HCEC 1CT (cell line): Measurements from ENCODE around the gene CDC42BPA.

ENCODE experiments used
- DNase-seq: peaks from one replicate; pipeline ENCODE4 v3.0.0-alpha.2; 2017

The CDC42BPA gene

GRCh38 chr1:227333423-227333822 is 15.1 kb upstream of the CDC42BPA start:
- DNase-seq, result no peak

- DNase-seq, result peak; percentile 53
Measured at GRCh38 chr1:227330279-227331076, 12.2 kb upstream of the CDC42BPA start.

DNA sequence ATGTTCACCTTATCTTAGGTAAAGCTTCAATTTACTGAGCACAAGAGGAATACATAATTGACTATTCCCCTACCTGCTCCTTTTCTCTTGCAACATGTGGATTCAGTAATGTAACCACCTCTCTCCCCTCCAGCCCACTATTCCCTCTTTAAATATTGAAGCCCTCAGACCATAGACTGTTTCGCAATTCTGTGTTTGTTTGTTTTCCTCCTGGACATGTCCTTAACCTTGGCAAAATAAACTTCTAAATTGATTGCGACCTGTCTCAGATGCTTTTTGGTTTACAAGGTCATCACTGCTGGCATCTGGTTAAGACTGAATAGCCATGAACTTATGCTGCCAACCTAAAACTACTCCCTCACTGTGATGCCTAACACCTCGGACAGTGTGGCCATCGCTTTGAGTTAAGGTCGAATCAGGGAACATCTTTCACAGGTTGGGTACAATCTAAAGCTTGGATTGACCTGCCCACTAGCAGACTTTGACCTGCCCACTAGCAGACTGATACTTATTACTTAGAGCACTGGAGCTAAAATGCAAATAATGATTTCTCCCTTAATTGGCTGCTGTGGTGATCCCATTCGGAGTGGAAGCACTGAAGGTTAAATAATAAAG is 10.2 kb upstream of the CDC42BPA start:
- DNase-seq, result no peak

GRCh38 chr1:227325156-227325555 is 6.9 kb upstream of the CDC42BPA start:
- no peak for DNase-seq

- DNase-seq, result no peak
Measured at GRCh38 chr1:227323967-227324268, 5.6 kb upstream of the CDC42BPA start.

DNA sequence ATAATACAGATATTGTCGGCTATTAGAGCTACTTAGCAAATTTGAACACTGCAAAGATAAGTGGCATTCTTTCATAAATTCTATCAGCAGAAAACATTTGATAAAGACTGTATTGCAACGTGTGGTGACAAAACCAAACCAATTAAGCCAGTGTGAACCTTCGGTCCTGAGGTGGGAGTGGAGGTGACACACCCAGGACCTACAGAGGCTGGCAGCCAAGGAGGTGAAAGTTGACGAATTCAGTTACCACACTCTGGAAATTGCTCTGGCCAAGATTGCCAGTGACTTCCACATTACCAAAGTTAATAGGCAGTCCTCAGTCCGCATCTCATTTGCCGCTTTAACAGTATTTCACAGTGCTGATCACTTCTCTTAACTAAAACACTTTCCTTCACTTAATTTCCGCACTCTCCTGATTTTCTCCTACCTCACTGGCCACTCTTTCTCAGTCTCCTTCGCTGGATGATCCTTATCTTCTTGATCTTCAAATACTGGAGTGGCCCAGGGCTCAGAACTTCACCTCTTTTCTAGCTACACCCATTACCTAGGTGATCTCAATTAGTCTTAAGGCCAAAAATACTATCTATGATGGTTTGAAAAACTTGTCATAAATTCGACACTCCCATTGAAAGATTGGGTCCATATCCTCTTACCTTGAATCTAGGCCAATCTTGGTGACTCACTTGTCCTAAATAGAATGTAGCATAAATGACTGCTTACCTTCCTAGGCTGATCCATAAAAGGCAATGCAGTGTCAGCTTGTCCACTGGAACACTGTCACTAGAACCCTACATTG is 5.1 kb upstream of the CDC42BPA start:
- DNase-seq, result no peak

DNA sequence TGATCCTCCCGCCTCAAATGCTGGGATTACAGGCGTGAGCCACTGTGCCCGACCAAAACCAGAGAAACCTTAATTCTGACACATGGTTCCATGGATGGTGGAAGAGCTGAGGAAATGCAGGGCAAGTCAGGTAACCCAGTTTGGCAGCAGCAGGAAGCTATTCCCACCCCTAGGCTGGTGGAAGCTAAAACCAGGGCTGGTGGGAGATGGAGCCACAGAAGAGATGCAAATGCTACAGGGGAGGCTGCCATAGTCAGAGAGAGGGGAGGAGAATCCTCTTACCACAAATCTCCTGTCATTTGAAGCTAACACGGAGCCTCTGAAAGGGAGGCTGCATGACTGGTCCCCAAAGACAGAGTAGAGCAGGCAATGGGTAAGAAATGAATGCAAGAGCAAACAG is 4.1 kb upstream of the CDC42BPA start:
- DNase-seq, result no peak

DNA sequence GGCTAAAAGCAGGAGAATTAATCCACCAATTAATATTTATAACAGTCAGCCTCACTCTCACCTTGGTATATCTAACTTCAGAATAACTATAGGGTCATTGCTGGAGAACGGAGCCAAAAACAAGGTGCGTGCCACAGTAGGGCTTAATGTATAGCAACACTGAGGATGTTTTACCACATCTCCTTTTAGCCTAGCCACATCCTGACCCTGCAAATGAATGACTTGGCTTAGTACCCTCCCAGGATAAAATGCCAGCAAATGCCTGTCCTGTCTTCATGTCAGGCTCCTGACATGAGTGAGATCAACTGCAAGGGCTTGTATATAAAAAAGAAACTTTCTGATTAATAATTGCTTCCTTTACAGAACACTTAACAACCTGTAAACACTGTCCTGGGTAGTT is 2.7 kb upstream of the CDC42BPA start:
- no peak for DNase-seq

DNA sequence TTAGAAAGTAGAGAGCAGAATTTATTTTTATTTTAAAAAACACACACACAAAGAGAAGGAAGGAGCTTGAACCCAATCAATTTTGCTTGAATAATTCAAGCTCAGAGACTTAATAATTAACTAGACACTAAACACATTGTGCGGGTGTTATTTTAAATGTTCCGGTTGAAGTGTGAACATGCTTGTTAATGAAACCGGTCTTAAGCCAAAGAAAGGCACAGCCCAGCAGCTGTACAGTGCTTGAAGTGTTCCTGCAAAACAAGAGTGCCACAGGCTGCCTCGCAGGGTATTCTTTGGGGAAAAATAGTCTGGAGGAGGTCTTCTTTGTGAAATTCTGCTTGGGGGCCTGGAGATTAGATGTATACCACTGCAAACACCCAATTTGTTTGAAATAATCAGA is 2.2 kb upstream of the CDC42BPA start:
- DNase-seq, result no peak

DNA sequence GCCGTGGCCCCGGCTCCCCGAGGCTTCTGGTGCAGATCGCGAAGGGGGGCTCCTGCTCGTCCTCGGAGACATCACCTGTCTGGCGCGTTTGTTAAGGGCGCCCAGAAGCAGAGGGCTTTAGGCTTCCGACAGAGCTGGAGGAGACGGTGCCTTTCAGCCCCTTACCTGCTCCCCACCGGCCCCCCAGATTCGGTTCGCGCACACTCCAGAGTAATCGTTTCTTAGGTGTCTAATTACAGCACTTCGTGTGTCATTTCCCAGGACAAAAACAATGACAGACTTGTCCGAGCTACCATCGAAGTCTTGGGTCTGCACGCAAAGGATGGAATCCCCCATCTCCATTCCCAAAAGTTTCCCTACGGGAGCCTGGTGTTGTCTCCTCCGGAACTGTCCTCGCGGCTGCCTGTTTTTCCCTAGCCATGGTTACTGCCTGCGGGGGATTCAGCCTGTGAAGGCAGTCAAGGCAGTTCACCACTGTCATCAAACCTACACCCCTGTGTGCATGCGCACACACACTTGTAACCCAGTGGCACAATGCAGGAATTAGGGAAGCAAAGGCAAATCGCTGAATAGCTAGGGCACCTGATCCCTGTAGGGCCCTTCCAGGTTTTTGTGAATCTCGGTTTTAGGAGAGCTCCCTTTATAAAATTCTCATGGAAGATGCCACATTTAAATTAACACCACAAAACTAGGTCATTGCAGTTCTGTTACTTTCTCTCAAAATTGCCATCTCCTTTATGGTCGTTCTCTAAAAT is 738 bp upstream of the CDC42BPA start:
- no peak for DNase-seq

DNA sequence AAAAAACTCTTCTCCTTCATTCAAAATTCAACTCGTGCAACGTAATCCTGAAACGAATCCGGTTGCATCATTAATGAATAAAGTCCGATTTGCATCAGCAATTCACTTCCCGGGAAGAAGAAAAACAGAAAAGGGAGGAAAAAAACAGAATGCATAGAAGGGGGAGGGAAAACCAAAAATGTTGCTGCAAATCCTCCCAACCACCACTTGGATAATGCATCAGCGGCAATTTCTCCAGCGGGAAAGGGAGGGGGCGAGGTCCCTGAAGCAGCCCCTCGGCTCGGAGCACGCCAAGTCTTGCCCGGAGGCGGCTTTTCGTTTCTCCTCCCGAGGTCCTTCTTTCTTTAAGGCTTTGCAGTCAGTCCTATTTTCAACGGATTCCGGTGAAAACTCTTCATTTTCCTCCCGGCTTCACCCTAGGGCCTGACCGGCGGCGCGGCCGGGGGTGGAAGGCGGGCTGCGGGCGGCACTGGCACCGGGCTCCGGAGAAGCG is 723 bp downstream of the CDC42BPA start:
- DNase-seq, result peak; percentile 70

DNA sequence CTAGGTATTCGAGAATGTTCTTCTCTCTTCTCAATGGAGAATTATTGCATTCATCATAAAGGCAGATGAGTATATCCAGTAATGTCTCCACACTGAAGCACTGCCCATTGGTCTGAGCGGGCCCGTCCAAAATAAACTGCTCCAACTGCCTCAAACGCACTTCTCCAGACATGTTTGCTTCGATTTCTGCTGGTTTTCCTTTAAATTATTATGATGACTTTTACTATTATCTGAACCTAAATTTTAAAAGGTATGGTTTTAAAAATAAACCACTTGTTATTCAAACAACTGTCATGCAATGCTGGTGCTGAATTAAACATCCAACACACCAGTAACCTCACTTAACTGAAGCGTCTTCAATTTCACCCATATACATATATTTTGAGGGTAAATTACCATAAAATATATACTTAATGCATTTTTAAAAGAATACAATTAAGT is 1.3 kb downstream of the CDC42BPA start:
- DNase-seq, result peak; percentile 45

DNA sequence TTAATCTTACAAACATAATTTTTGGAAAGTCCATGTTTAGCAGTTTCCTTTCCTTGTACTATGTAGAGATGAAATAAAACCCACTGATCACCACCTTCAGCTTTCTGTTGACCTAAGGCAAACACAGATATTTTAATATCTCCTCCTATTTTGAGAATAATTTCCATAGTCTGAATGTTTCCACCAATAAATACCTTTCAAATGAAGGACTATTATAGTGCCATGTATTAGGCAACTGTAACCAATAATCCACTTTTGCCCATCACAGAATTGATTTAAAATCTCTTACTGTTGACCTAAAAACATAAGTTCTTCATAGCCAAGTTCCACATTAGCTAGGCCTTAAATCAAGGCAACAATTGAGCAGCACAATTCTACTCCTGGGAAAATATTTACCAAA is 1.8 kb downstream of the CDC42BPA start:
- no peak for DNase-seq

DNA sequence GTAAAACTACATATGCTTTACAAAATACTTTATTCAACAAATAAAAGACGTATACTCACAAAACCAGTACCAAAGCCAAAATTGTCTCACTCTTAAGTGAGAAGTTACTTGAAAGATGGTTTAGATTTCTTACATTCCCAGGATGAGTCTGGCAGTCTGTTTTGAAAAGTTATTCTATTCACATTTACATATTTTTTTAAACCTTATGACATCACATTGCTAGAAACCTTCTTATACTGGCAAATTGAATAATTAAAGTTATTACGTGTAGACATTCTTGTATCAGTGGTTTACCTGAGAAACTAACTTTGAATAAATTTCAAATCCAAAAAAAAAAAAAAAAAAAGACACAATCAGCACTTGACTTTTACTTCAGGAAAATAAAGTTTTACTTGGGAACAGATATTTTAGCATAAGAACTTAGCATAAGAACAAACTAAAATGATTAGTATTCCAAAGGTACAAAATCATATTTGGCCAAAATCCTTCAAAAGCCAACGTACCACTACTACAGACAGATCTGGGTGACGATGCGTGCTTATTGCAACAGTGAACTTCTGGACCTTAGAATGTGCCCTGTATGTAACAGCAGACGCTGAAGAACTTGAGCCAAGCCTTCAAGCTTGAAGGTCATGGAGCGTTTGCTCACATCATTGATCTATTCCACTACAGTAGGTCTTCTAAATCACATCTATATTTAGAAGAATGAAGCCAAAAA is 2.5 kb downstream of the CDC42BPA start:
- peak; percentile 78 for DNase-seq

GRCh38 chr1:227314014-227314848 is 4.1 kb downstream of the CDC42BPA start:
- no peak for DNase-seq

- DNase-seq, result peak; percentile 15
Measured at GRCh38 chr1:227312361-227313025, 5.8 kb downstream of the CDC42BPA start.

DNA sequence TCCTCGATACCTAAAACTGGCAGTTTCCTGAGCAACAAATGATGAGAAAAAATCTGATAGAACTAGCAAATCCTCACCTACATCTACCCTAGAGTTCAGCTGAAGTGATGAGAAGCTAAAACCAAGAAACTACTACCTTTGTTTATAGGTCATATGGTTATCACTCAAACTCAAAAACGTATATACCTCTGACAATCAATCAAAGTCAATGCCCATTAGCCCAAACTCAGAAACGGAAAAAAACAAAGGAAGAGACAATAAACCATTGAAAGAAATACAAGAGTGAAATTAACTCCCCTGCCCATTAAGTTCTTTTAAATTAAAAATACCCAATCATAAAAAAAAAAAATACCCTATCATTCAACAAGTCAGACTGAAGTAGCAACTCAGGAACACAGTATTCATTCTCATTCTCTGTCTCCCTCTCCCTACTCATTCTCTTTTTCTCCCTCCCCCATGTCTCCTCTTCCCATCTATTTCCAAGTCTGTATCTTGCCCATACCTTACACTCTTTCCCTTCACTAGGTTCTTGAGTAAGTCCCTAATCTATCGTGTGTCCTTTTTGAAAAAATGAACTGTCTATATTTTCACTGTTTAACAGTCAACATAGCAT is 6.8 kb downstream of the CDC42BPA start:
- no peak for DNase-seq

GRCh38 chr1:227308367-227309336 is 9.6 kb downstream of the CDC42BPA start:
- DNase-seq, result no peak

- no peak for DNase-seq
Measured at GRCh38 chr1:227306689-227307088, 11.6 kb downstream of the CDC42BPA start.
